ENCODE results near the gene CACNA2D2.
A peak's percentile ranks its signal among the peaks of the same experiment; 100 is the strongest.

Gene CACNA2D2

GRCh38 chr3:50510325-50510724 is 6.9 kb upstream of the CACNA2D2 start:
- Histone ChIP-seq H3K36me3 (ENCODE audit: control insufficient read depth, low read depth, low read length) (no peaks in the 10 kb centered on the region), H3K27me3 (ENCODE audit: control insufficient read depth, insufficient read depth, low read length) (peaks cover 3% of the 10 kb centered on the region), H3K4me3 (ENCODE audit: low read length) (no peak overlapping the region), H3K9me3 (ENCODE audit: control insufficient read depth, low read depth, low read length) (no peaks in the 10 kb centered on the region), H3K27ac (ENCODE audit: low read length) (no peak overlapping the region), H3K4me1 (ENCODE audit: control insufficient read depth, low read depth, low read length) (peaks cover 11% of the 10 kb centered on the region), H3K9ac (ENCODE audit: low read length) (no peak overlapping the region)

- Histone ChIP-seq H3K36me3 (ENCODE audit: control insufficient read depth, low read depth, low read length) (no peaks in the 10 kb centered on the region), H3K4me1 (ENCODE audit: control insufficient read depth, low read depth, low read length) (peaks cover 5% of the 10 kb centered on the region), H3K27ac (ENCODE audit: low read length) (no peak overlapping the region), H3K4me3 (ENCODE audit: low read length) (no peak overlapping the region), H3K9ac (ENCODE audit: low read length) (no peak overlapping the region), H3K9me3 (ENCODE audit: control insufficient read depth, low read depth, low read length) (no peaks in the 10 kb centered on the region), H3K27me3 (ENCODE audit: control insufficient read depth, insufficient read depth, low read length) (peaks cover 9% of the 10 kb centered on the region)
Measured at GRCh38 chr3:50509715-50510114, 6.3 kb upstream of the CACNA2D2 start.

- Histone ChIP-seq H3K27ac (ENCODE audit: low read length) (no peak overlapping the region), H3K36me3 (ENCODE audit: control insufficient read depth, low read depth, low read length) (no peaks in the 10 kb centered on the region), H3K4me3 (ENCODE audit: low read length) (no peak overlapping the region), H3K9ac (ENCODE audit: low read length) (no peak overlapping the region), H3K4me1 (ENCODE audit: control insufficient read depth, low read depth, low read length) (peaks cover 9% of the 10 kb centered on the region), H3K9me3 (ENCODE audit: control insufficient read depth, low read depth, low read length) (no peaks in the 10 kb centered on the region), H3K27me3 (ENCODE audit: control insufficient read depth, insufficient read depth, low read length) (peaks cover 18% of the 10 kb centered on the region)
Measured at GRCh38 chr3:50508821-50509220, 5.4 kb upstream of the CACNA2D2 start.

- Histone ChIP-seq H3K27ac (ENCODE audit: low read length) (no peak overlapping the region), H3K36me3 (ENCODE audit: control insufficient read depth, low read depth, low read length) (no peaks in the 10 kb centered on the region), H3K4me3 (ENCODE audit: low read length) (no peak overlapping the region), H3K9ac (ENCODE audit: low read length) (no peak overlapping the region), H3K4me1 (ENCODE audit: control insufficient read depth, low read depth, low read length) (peaks cover 5% of the 10 kb centered on the region), H3K9me3 (ENCODE audit: control insufficient read depth, low read depth, low read length) (no peaks in the 10 kb centered on the region), H3K27me3 (ENCODE audit: control insufficient read depth, insufficient read depth, low read length) (peaks cover 36% of the 10 kb centered on the region)
Measured at GRCh38 chr3:50506169-50506568, 2.7 kb upstream of the CACNA2D2 start.

GRCh38 chr3:50504681-50505080 is 1.2 kb upstream of the CACNA2D2 start:
- peaks cover 5% of the 10 kb centered on the region for H3K4me1 ChIP-seq (ENCODE audit: control insufficient read depth, low read depth, low read length)
- H3K9ac ChIP-seq (ENCODE audit: low read length) = no peak overlapping the region
- no peaks in the 10 kb centered on the region for H3K9me3 ChIP-seq (ENCODE audit: control insufficient read depth, low read depth, low read length)
- H3K27ac ChIP-seq (ENCODE audit: low read length) = no peak overlapping the region
- H3K36me3 ChIP-seq (ENCODE audit: control insufficient read depth, low read depth, low read length) = no peaks in the 10 kb centered on the region
- no peak overlapping the region for H3K4me3 ChIP-seq (ENCODE audit: low read length)
- H3K27me3 ChIP-seq (ENCODE audit: control insufficient read depth, insufficient read depth, low read length) = peaks cover 41% of the 10 kb centered on the region

GRCh38 chr3:50502584-50503423 is 630 bp downstream of the CACNA2D2 start:
- H3K27ac ChIP-seq (ENCODE audit: low read length) = no peak overlapping the region
- no peak overlapping the region for H3K9ac ChIP-seq (ENCODE audit: low read length)
- H3K36me3 ChIP-seq (ENCODE audit: control insufficient read depth, low read depth, low read length) = no peaks in the 10 kb centered on the region
- H3K4me1 ChIP-seq (ENCODE audit: control insufficient read depth, low read depth, low read length) = peaks cover 9% of the 10 kb centered on the region
- no peaks in the 10 kb centered on the region for H3K9me3 ChIP-seq (ENCODE audit: control insufficient read depth, low read depth, low read length)
- peaks cover 41% of the 10 kb centered on the region for H3K27me3 ChIP-seq (ENCODE audit: control insufficient read depth, insufficient read depth, low read length)
- peak overlapping the region; percentile 68 for H3K4me3 ChIP-seq (ENCODE audit: low read length)

- no peak overlapping the region for H3K9ac ChIP-seq (ENCODE audit: low read length)
- H3K4me3 ChIP-seq (ENCODE audit: low read length) = peak overlapping the region; percentile 68
- no peaks in the 10 kb centered on the region for H3K9me3 ChIP-seq (ENCODE audit: control insufficient read depth, low read depth, low read length)
Measured at GRCh38 chr3:50502225-50502583, 1.2 kb downstream of the CACNA2D2 start.

GRCh38 chr3:50495609-50496423 is 7.6 kb downstream of the CACNA2D2 start:
- no peaks in the 10 kb centered on the region for H3K36me3 ChIP-seq (ENCODE audit: control insufficient read depth, low read depth, low read length)
- H3K9me3 ChIP-seq (ENCODE audit: control insufficient read depth, low read depth, low read length) = no peaks in the 10 kb centered on the region
- no peak overlapping the region for H3K9ac ChIP-seq (ENCODE audit: low read length)
- peak overlapping the region; percentile 1 for H3K4me3 ChIP-seq (ENCODE audit: low read length)
- H3K4me1 ChIP-seq (ENCODE audit: control insufficient read depth, low read depth, low read length) = peaks cover 36% of the 10 kb centered on the region
- H3K27ac ChIP-seq (ENCODE audit: low read length) = no peak overlapping the region
- peaks cover 2% of the 10 kb centered on the region for H3K27me3 ChIP-seq (ENCODE audit: control insufficient read depth, insufficient read depth, low read length)

More at GRCh38 chr3:50502225-50502583, 1.2 kb downstream of the CACNA2D2 start:
- Histone ChIP-seq H3K27ac (ENCODE audit: low read length) (no peak overlapping the region), H3K36me3 (ENCODE audit: control insufficient read depth, low read depth, low read length) (no peaks in the 10 kb centered on the region), H3K4me1 (ENCODE audit: control insufficient read depth, low read depth, low read length) (peaks cover 15% of the 10 kb centered on the region), H3K27me3 (ENCODE audit: control insufficient read depth, insufficient read depth, low read length) (peaks cover 41% of the 10 kb centered on the region)

GRCh38 chr3:50494126-50494525 is 9.3 kb downstream of the CACNA2D2 start:
- Histone ChIP-seq H3K4me1 (ENCODE audit: control insufficient read depth, low read depth, low read length) (peaks cover 37% of the 10 kb centered on the region), H3K27me3 (ENCODE audit: control insufficient read depth, insufficient read depth, low read length) (no peaks in the 10 kb centered on the region), H3K4me3 (ENCODE audit: low read length) (no peak overlapping the region), H3K36me3 (ENCODE audit: control insufficient read depth, low read depth, low read length) (no peaks in the 10 kb centered on the region), H3K9me3 (ENCODE audit: control insufficient read depth, low read depth, low read length) (no peaks in the 10 kb centered on the region), H3K9ac (ENCODE audit: low read length) (no peak overlapping the region), H3K27ac (ENCODE audit: low read length) (no peak overlapping the region)

- H3K9ac ChIP-seq (ENCODE audit: low read length) = no peak overlapping the region
- no peak overlapping the region for H3K4me3 ChIP-seq (ENCODE audit: low read length)
- no peaks in the 10 kb centered on the region for H3K36me3 ChIP-seq (ENCODE audit: control insufficient read depth, low read depth, low read length)
- H3K27ac ChIP-seq (ENCODE audit: low read length) = no peak overlapping the region
- peaks cover 37% of the 10 kb centered on the region for H3K4me1 ChIP-seq (ENCODE audit: control insufficient read depth, low read depth, low read length)
- H3K9me3 ChIP-seq (ENCODE audit: control insufficient read depth, low read depth, low read length) = no peaks in the 10 kb centered on the region
- no peaks in the 10 kb centered on the region for H3K27me3 ChIP-seq (ENCODE audit: control insufficient read depth, insufficient read depth, low read length)
Measured at GRCh38 chr3:50493623-50494022, 9.8 kb downstream of the CACNA2D2 start.

- Histone ChIP-seq H3K9ac (ENCODE audit: low read length) (no peak overlapping the region), H3K27ac (ENCODE audit: low read length) (no peak overlapping the region), H3K9me3 (ENCODE audit: control insufficient read depth, low read depth, low read length) (no peaks in the 10 kb centered on the region), H3K4me3 (ENCODE audit: low read length) (no peak overlapping the region), H3K4me1 (ENCODE audit: control insufficient read depth, low read depth, low read length) (peaks cover 36% of the 10 kb centered on the region), H3K36me3 (ENCODE audit: control insufficient read depth, low read depth, low read length) (no peaks in the 10 kb centered on the region), H3K27me3 (ENCODE audit: control insufficient read depth, insufficient read depth, low read length) (no peaks in the 10 kb centered on the region)
Measured at GRCh38 chr3:50493086-50493485, 10.3 kb downstream of the CACNA2D2 start.

Measured in iPS-18a (cell line).